HepG2 (cell line): ENCODE results near the gene EMC10.

Source experiments
- ATF1 ChIP-seq: IDR thresholded peaks from 2 replicates; pipeline ENCODE4 v1.6.1; 2016; ENCODE audit warnings: mild to moderate bottlenecking, control low read depth
- HDAC2 ChIP-seq: sonication (generic); formaldehyde crosslinking; IDR thresholded peaks from 2 replicates; pipeline ENCODE4 v1.4.0; 2020; ENCODE audit warnings: missing genetic modification reagents
- POLR2A ChIP-seq, 2 experiments: IDR thresholded peaks; 2 replicates each; pipeline ENCODE4 v1.6.1; 2011; ENCODE audit warnings: low read depth in 2 of 2, low read length in 2 of 2, mild to moderate bottlenecking in 1 of 2, moderate library complexity in 1 of 2; ENCODE audit not compliant: insufficient read depth in 1 of 2
- RBFOX2 ChIP-seq: fragments of 200-400 bp; formaldehyde crosslinking; IDR thresholded peaks from 2 replicates; pipeline ENCODE4 v1.6.1; 2017; ENCODE audit warnings: low read depth, mild to moderate bottlenecking, low read length
- RFXANK ChIP-seq: IDR thresholded peaks from 2 replicates; pipeline ENCODE4 v1.6.1; 2016
- RNF2 ChIP-seq: fragments of 450-650 bp; conservative IDR thresholded peaks from 2 replicates; pipeline ENCODE4 v1.6.1; 2016; ENCODE audit warnings: low read depth
- U2AF2 ChIP-seq: fragments of 200-400 bp; formaldehyde crosslinking; IDR thresholded peaks from 2 replicates; pipeline ENCODE4 v1.6.1; 2017; ENCODE audit warnings: low read depth, mild to moderate bottlenecking, low read length
- TF ChIP-seq, protein P1 (sequence below): sonication (generic); formaldehyde crosslinking; IDR thresholded peaks from 2 replicates; pipeline ENCODE4 v1.4.0; 2020; ENCODE audit warnings: missing genetic modification reagents
- TF ChIP-seq, protein P2 (sequence below): sonication (generic); formaldehyde crosslinking; IDR thresholded peaks from 2 replicates; pipeline ENCODE4 v1.4.0; 2020; ENCODE audit warnings: low read depth, mild to moderate bottlenecking, missing genetic modification reagents
- TF ChIP-seq, protein P3 (sequence below), 2 experiments: IDR thresholded peaks; 2 replicates each; pipeline ENCODE4 v1.6.1; 2011 to 2012; ENCODE audit warnings: low read length in 2 of 2, borderline replicate concordance in 1 of 2, low read depth in 1 of 2, mild to moderate bottlenecking in 1 of 2, moderate library complexity in 1 of 2

DNA sequence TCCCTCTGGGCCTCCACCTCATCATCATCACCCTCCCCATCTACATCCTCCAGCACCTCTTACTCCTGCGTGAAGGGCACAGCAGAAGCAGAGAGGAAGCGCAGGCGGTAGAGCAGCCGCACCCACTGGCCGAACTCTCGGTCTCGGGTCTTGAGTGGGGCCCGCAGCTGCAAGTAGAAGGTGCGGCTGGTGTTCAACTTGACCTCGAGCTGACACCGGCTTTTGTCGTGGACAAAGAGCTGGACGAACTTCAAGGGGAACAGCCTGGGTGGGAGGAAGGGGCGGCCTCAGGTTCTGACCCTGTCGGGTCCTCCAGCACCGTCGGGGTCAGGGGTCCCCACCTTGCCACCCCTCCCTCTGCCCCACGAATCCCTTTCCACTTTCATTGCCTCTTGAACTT lies 8.7 kb upstream of the EMC10 start:
- TF ChIP-seq RFXANK (CRISPR knock-in tag): no peak
- no peak for TF ChIP-seq U2AF2
- TF ChIP-seq, protein P1, sequence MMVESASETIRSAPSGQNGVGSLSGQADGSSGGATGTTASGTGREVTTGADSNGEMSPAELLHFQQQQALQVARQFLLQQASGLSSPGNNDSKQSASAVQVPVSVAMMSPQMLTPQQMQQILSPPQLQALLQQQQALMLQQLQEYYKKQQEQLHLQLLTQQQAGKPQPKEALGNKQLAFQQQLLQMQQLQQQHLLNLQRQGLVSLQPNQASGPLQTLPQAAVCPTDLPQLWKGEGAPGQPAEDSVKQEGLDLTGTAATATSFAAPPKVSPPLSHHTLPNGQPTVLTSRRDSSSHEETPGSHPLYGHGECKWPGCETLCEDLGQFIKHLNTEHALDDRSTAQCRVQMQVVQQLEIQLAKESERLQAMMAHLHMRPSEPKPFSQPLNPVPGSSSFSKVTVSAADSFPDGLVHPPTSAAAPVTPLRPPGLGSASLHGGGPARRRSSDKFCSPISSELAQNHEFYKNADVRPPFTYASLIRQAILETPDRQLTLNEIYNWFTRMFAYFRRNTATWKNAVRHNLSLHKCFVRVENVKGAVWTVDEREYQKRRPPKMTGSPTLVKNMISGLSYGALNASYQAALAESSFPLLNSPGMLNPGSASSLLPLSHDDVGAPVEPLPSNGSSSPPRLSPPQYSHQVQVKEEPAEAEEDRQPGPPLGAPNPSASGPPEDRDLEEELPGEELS: no peak
- TF ChIP-seq HDAC2 (CRISPR knock-in tag): no peak
- no peak for TF ChIP-seq RNF2
- no peak for TF ChIP-seq ATF1 (CRISPR knock-in tag)
- no peak for TF ChIP-seq RBFOX2
- TF ChIP-seq, protein P2, sequence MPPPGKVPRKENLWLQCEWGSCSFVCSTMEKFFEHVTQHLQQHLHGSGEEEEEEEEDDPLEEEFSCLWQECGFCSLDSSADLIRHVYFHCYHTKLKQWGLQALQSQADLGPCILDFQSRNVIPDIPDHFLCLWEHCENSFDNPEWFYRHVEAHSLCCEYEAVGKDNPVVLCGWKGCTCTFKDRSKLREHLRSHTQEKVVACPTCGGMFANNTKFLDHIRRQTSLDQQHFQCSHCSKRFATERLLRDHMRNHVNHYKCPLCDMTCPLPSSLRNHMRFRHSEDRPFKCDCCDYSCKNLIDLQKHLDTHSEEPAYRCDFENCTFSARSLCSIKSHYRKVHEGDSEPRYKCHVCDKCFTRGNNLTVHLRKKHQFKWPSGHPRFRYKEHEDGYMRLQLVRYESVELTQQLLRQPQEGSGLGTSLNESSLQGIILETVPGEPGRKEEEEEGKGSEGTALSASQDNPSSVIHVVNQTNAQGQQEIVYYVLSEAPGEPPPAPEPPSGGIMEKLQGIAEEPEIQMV (CRISPR knock-in tag): no peak
- TF ChIP-seq POLR2A (IDR thresholded peaks at IDR 0.05; ENCODE audit: insufficient read depth in 1 of 2, low read depth in 2 of 2, low read length in 2 of 2): no peak
- TF ChIP-seq, protein P3, sequence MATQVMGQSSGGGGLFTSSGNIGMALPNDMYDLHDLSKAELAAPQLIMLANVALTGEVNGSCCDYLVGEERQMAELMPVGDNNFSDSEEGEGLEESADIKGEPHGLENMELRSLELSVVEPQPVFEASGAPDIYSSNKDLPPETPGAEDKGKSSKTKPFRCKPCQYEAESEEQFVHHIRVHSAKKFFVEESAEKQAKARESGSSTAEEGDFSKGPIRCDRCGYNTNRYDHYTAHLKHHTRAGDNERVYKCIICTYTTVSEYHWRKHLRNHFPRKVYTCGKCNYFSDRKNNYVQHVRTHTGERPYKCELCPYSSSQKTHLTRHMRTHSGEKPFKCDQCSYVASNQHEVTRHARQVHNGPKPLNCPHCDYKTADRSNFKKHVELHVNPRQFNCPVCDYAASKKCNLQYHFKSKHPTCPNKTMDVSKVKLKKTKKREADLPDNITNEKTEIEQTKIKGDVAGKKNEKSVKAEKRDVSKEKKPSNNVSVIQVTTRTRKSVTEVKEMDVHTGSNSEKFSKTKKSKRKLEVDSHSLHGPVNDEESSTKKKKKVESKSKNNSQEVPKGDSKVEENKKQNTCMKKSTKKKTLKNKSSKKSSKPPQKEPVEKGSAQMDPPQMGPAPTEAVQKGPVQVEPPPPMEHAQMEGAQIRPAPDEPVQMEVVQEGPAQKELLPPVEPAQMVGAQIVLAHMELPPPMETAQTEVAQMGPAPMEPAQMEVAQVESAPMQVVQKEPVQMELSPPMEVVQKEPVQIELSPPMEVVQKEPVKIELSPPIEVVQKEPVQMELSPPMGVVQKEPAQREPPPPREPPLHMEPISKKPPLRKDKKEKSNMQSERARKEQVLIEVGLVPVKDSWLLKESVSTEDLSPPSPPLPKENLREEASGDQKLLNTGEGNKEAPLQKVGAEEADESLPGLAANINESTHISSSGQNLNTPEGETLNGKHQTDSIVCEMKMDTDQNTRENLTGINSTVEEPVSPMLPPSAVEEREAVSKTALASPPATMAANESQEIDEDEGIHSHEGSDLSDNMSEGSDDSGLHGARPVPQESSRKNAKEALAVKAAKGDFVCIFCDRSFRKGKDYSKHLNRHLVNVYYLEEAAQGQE (IDR thresholded peaks at IDR 0.05; ENCODE audit: borderline replicate concordance in 1 of 2, low read depth in 1 of 2, low read length in 2 of 2): no peak
